Measurements from ENCODE around the gene BMPR1A. TPM values are rescaled to one million over a fixed set of nuclear protein-coding genes. Genes with fewer than 3 reads are reported as not detected.

Gene BMPR1A
- polyA plus RNA-seq, 3 donors = 0.25 to 0.67 (median 0.61) TPM

- Mint-ChIP-seq H3K9me3 (peaks cover 19 to 32% (median 27%) of the 10 kb centered on the region in 7 donors), H3K27ac (no peak overlapping the region), H3K36me3 (peaks cover 0 to 6% of the 10 kb centered on the region in 2 donors), H3K27me3 (ENCODE audit: low read depth in 3 of 3) (peaks cover 4 to 12% (median 8%) of the 10 kb centered on the region in 3 donors), H3K4me1 (peaks cover 1% of the 10 kb centered on the region), H3K4me3 (no peak overlapping the region)
- Histone ChIP-seq H2AFZ (ENCODE audit: insufficient read depth, low read depth, low read length, poor library complexity, severe bottlenecking) (no peak overlapping the region), H3K36me3 (replicated peaks in 1 of 2; ENCODE audit: control insufficient read depth in 1 of 2, insufficient read depth in 2 of 2, low read length in 2 of 2) (no peaks in the 10 kb centered on the region), H3K9ac (ENCODE audit: insufficient read depth, low read length, poor library complexity, severe bottlenecking) (no peak overlapping the region), H4K20me1 (ENCODE audit: insufficient read depth, low read length) (no peaks in the 10 kb centered on the region), H3K4me2 (replicated peaks; ENCODE audit: extremely low read depth, low read length, poor library complexity, severe bottlenecking) (no peak overlapping the region), H3K27me3 (ENCODE audit: control insufficient read depth in 2 of 2, insufficient read depth in 2 of 2, low read length in 2 of 2) (no peaks in the 10 kb centered on the region), H3K9me3 (replicated peaks in 1 of 2; ENCODE audit: control insufficient read depth in 1 of 2, insufficient read depth in 1 of 2, low read length in 2 of 2) (peaks cover 12 to 24% of the 10 kb centered on the region in 2 donors), H3K4me1 (ENCODE audit: control insufficient read depth in 1 of 2, insufficient read depth in 2 of 2, low read length in 2 of 2) (peaks cover 1 to 2% of the 10 kb centered on the region in 2 donors), H3K4me3 (replicated peaks in 1 of 3; ENCODE audit: low read depth in 2 of 3, low read length in 3 of 3) (no peak overlapping the region), H3K27ac (ENCODE audit: low read depth in 1 of 2, low read length in 2 of 2) (no peak overlapping the region), H3K79me2 (ENCODE audit: insufficient read depth, low read length) (no peaks in the 10 kb centered on the region)
- intact Hi-C loops (cut with micrococcal nuclease) = no loop called here
- no CpG with 5 or more reads among the region's 1 CpG for WGBS (ENCODE audit: insufficient coverage)
- no peak for DNase-seq
- TF ChIP-seq, protein P1, sequence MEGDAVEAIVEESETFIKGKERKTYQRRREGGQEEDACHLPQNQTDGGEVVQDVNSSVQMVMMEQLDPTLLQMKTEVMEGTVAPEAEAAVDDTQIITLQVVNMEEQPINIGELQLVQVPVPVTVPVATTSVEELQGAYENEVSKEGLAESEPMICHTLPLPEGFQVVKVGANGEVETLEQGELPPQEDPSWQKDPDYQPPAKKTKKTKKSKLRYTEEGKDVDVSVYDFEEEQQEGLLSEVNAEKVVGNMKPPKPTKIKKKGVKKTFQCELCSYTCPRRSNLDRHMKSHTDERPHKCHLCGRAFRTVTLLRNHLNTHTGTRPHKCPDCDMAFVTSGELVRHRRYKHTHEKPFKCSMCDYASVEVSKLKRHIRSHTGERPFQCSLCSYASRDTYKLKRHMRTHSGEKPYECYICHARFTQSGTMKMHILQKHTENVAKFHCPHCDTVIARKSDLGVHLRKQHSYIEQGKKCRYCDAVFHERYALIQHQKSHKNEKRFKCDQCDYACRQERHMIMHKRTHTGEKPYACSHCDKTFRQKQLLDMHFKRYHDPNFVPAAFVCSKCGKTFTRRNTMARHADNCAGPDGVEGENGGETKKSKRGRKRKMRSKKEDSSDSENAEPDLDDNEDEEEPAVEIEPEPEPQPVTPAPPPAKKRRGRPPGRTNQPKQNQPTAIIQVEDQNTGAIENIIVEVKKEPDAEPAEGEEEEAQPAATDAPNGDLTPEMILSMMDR (IDR thresholded peaks at IDR 0.05) = no peak
These were observed 193.9 kb downstream of the BMPR1A start for GRCh38 chr10:86950349-86950748.

GRCh38 chr10:86951184-86951761 lies 194.9 kb downstream of the BMPR1A start:
- Mint-ChIP-seq H3K4me3 (no peak overlapping the region), H3K36me3 (peaks cover 0 to 6% of the 10 kb centered on the region in 2 donors), H3K27ac (no peak overlapping the region), H3K27me3 (ENCODE audit: low read depth in 3 of 3) (peaks cover 4 to 12% (median 8%) of the 10 kb centered on the region in 3 donors), H3K4me1 (peaks cover 9% of the 10 kb centered on the region), H3K9me3 (peaks cover 19 to 32% (median 27%) of the 10 kb centered on the region in 7 donors)
- Histone ChIP-seq H3K36me3 (replicated peaks in 1 of 2; ENCODE audit: control insufficient read depth in 1 of 2, insufficient read depth in 2 of 2, low read length in 2 of 2) (no peaks in the 10 kb centered on the region), H3K9me3 (replicated peaks in 1 of 2; ENCODE audit: control insufficient read depth in 1 of 2, insufficient read depth in 1 of 2, low read length in 2 of 2) (peaks cover 12 to 24% of the 10 kb centered on the region in 2 donors), H3K4me2 (replicated peaks; ENCODE audit: extremely low read depth, low read length, poor library complexity, severe bottlenecking) (no peak overlapping the region), H4K20me1 (ENCODE audit: insufficient read depth, low read length) (no peaks in the 10 kb centered on the region), H3K27me3 (ENCODE audit: control insufficient read depth in 2 of 2, insufficient read depth in 2 of 2, low read length in 2 of 2) (no peaks in the 10 kb centered on the region), H3K9ac (ENCODE audit: insufficient read depth, low read length, poor library complexity, severe bottlenecking) (no peak overlapping the region), H2AFZ (ENCODE audit: insufficient read depth, low read depth, low read length, poor library complexity, severe bottlenecking) (no peak overlapping the region), H3K79me2 (ENCODE audit: insufficient read depth, low read length) (no peaks in the 10 kb centered on the region), H3K4me3 (replicated peaks in 1 of 3; ENCODE audit: low read depth in 2 of 3, low read length in 3 of 3) (no peak overlapping the region), H3K27ac (ENCODE audit: low read depth in 1 of 2, low read length in 2 of 2) (no peak overlapping the region), H3K4me1 (ENCODE audit: control insufficient read depth in 1 of 2, insufficient read depth in 2 of 2, low read length in 2 of 2) (peaks cover 7 to 11% of the 10 kb centered on the region in 2 donors)
- intact Hi-C loops (cut with micrococcal nuclease) = no loop called here
- no peak for DNase-seq
- TF ChIP-seq, protein P1 (IDR thresholded peaks at IDR 0.05) = no peak

Measured in CD14-positive monocyte (primary cell).